Thoracic aorta (tissue), 2 donors: Measurements from ENCODE around the gene SHISA4. TPM values are rescaled to one million over a fixed set of nuclear protein-coding genes. Genes with fewer than 3 reads are reported as not detected.
"Not testable (repeated sequence)": the region's sequence is repeated elsewhere in the genome, so short reads cannot be mapped to it uniquely, and the experiment has no call there.

ENCODE experiments used
- ATAC-seq: fragments of 150-250 bp; one replicate; pipeline ENCODE4 v1.8.0; 2017; ENCODE audit warnings: low read depth; ENCODE audit not compliant: insufficient number of reproducible peaks, low FRiP score
- DNase-seq: peaks from one replicate; pipeline ENCODE4 v3.0.0-alpha.2; 2020; ENCODE audit warnings: low spot score
- H3K27ac ChIP-seq, 2 donors: fragments of 200-600 bp; sonication (generic); 1 replicate in 1 of 2; 2 replicates in 1 of 2; pipeline ENCODE4 v1.5.1; 2016; ENCODE audit warnings: mild to moderate bottlenecking in 2 of 2, moderate library complexity in 2 of 2
- H3K27me3 ChIP-seq: fragments of 200-600 bp; sonication (generic); replicated peaks from 2 replicates; pipeline ENCODE4 v1.6.0; 2016; ENCODE audit warnings: mild to moderate bottlenecking; ENCODE audit not compliant: insufficient read depth
- H3K36me3 ChIP-seq: fragments of 200-600 bp; sonication (generic); one replicate; pipeline ENCODE4 v1.5.1; 2016
- H3K4me1 ChIP-seq, 2 donors: fragments of 200-600 bp; sonication (generic); 1 replicate in 1 of 2; 2 replicates in 1 of 2; pipeline versions ENCODE4 v1.5.1 to v1.6.0; 2016; ENCODE audit warnings: low read depth in 2 of 2, mild to moderate bottlenecking in 1 of 2; ENCODE audit not compliant: control insufficient read depth in 1 of 2
- H3K4me3 ChIP-seq: fragments of 200-600 bp; sonication (generic); 2 replicates; pipeline ENCODE4 v1.5.1; 2016; ENCODE audit warnings: mild to moderate bottlenecking
- H3K9me3 ChIP-seq: fragments of 200-600 bp; sonication (generic); 2 replicates; pipeline ENCODE4 v1.5.1; 2016
- total RNA-seq, 2 donors: library from RNA; depleted of rRNA; stranded (reverse); fragments of >200 nt; gene quantifications; one replicate each; pipeline versions ENCODE4 v1.1.0 to v1.2.3, GENCODE V29; 2016
- TF ChIP-seq, protein P1 (sequence below): fragments of 200-600 bp; sonication (generic); IDR thresholded peaks from one replicate; pipeline ENCODE4 v1.5.1; 2019; ENCODE audit warnings: antibody characterized with exemption

SHISA4 gene, protein sequence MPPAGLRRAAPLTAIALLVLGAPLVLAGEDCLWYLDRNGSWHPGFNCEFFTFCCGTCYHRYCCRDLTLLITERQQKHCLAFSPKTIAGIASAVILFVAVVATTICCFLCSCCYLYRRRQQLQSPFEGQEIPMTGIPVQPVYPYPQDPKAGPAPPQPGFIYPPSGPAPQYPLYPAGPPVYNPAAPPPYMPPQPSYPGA
- total RNA-seq: 100 to 1,000 TPM in 1 of 2 donors, 10 to 100 TPM in 1; 38.9 to 115 TPM

DNA sequence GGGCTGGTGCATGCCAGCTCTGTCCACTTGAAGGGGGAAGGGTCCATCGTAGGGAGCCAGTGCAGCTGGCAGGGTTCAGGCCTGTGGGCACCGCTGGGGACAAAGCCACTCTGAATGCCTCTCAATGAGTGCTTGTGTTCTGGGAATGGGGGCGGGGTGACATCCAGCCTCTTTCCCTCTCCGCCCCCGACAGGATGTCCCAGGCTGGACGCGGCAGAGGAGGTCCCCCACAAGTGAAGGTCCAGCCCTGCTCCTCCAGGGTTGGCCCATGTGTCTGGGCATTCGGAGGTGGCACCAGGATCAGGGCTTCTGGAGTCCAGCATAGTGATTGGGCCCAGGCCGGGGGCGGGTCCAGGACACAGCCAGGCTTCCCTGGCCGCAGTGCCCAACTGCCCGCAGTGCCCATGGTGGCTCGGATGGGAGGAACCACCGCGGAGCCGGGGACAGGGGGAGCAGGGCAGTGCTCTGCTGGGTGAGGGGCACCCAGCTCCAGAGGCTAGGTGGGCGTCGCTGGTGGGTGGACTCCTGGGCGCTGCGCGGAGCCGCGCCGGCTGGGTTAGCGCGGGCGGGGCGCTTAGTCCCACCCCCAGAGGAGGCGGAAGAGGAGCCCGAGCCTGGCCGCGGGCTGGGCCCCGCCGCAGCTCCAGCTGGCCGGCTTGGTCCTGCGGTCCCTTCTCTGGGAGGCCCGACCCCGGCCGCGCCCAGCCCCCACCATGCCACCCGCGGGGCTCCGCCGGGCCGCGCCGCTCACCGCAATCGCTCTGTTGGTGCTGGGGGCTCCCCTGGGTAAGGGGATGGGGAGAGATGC is at the start of gene SHISA4:
Gene SHISA4, plus strand, starts transcription at position 617 of the 808 bp plus-strand sequence. Its CDS starts 97 bp downstream, at position 714.
- DNase-seq: peak; percentile 76
- H3K27ac ChIP-seq: peak within 1 kb of the TSS; percentile 85 to 87

DNA sequence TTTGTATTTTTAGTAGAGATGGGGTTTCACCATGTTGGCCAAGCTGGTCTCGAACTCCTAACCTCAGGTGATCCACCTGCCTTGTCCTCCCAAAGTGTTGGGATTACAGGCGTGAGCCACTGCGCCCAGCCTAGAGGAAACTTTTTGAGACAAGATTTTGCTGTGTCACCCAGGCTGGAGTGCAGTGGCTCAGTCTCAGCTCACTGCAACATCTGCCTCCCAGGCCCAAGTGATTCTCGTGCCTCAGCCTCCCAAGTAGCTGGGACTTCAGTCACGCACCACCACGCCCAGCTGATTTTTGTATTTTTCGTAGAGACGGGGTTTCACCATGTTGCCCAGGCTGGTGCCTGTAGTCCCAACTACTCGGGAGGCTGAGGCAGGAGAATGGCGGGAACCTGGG is 49.6 kb upstream of the SHISA4 start:
- not testable (repeated sequence) for H3K27ac ChIP-seq, ATAC-seq, DNase-seq, H3K9me3 ChIP-seq, H3K4me3 ChIP-seq, H3K36me3 ChIP-seq, H3K27me3 ChIP-seq
- peaks cover 0 to 32% of the 10 kb centered on the region in 2 donors for H3K4me1 ChIP-seq

More for the DNA sequence above, at the start of gene SHISA4:
- ATAC-seq: peak; percentile 52
- TF ChIP-seq, protein P1, sequence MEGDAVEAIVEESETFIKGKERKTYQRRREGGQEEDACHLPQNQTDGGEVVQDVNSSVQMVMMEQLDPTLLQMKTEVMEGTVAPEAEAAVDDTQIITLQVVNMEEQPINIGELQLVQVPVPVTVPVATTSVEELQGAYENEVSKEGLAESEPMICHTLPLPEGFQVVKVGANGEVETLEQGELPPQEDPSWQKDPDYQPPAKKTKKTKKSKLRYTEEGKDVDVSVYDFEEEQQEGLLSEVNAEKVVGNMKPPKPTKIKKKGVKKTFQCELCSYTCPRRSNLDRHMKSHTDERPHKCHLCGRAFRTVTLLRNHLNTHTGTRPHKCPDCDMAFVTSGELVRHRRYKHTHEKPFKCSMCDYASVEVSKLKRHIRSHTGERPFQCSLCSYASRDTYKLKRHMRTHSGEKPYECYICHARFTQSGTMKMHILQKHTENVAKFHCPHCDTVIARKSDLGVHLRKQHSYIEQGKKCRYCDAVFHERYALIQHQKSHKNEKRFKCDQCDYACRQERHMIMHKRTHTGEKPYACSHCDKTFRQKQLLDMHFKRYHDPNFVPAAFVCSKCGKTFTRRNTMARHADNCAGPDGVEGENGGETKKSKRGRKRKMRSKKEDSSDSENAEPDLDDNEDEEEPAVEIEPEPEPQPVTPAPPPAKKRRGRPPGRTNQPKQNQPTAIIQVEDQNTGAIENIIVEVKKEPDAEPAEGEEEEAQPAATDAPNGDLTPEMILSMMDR: no peak
- H3K4me1 ChIP-seq: peaks cover 34 to 75% of the 10 kb centered on the region in 2 donors
- no peaks in the 10 kb centered on the region for H3K36me3 ChIP-seq
- H3K4me3 ChIP-seq: peak within 1 kb of the TSS; percentile 87
- H3K9me3 ChIP-seq: no peaks in the 10 kb centered on the region
- H3K27me3 ChIP-seq: no peaks in the 10 kb centered on the region

DNA sequence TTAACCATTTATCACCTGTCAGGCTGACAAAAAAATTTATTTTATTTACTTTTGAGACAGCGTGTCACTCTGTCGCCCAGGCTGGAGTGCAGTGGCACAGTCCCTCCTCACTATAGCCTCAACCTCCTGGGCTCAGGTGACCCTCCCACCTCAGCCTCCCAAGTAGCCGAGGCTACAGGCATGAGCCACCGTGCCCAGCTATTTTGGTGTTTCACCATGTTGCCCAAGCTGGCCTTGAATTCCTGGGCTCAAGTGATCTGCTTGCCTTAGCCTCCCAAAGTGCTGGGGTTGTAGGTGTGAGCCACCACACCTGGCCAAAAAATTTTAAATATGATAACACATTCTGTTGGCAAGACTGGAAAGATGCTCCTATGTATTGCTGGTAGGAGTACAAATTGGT is 48.6 kb upstream of the SHISA4 start:
- DNase-seq: no peak
- TF ChIP-seq, protein P1: no peak
- no peak overlapping the region for H3K4me3 ChIP-seq
- H3K27me3 ChIP-seq: no peaks in the 10 kb centered on the region
- peaks cover 0 to 23% of the 10 kb centered on the region in 2 donors for H3K4me1 ChIP-seq
- no peak for ATAC-seq
- no peak overlapping the region for H3K27ac ChIP-seq
- H3K9me3 ChIP-seq: no peaks in the 10 kb centered on the region
- no peaks in the 10 kb centered on the region for H3K36me3 ChIP-seq

DNA sequence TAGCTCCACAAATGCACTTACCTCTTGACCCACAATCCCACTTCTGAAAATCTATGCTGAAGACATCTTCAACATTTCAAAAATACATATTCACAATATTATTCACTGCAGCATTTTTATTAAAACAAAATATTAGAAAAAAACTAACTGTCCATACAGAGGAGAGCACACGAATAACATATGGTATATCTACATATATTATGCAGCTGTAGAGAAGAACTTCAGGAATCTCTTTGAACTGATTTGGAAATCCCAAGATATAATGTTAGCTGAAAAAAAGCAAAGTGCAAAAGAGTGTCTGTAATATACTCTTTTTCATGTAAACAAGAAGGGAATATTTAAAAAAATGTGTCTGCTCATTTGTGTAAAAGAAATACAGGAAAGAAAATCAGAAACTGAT is 48.2 kb upstream of the SHISA4 start:
- DNase-seq (no peak), ATAC-seq (no peak)
- Histone ChIP-seq H3K36me3 (no peaks in the 10 kb centered on the region), H3K4me3 (no peak overlapping the region), H3K9me3 (no peaks in the 10 kb centered on the region), H3K27ac (no peak overlapping the region), H3K4me1 (peaks cover 0 to 23% of the 10 kb centered on the region in 2 donors), H3K27me3 (no peaks in the 10 kb centered on the region)
- TF ChIP-seq, protein P1: no peak

DNA sequence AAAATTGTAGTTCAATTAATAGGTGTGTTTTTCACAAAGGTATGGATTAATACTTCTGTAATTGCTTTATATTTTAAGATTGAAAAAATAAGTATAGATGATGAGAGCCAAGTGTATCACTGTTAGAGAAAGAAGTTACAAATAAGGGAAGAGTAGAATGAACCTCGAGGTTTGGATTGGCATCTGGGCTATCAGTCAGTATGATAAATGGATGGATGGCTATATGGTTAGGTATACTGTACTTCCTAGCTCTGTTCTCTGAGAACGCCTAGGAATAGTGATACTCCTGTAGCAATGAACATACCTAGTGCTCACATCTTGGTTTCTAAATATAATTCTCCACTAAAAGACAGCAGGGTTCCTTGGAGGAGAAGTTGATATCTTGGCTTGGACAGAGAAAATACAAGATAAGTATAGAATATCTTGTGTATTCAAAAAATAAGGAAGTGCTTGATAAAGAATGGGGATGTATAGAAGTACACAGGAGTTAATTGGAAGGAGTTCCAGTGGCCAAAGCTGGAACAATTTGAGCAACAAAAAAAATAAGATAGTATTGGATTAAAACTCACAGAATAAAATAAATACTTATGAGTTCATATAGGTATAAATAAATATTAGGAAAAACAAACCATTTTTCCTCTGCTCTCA is 47.3 kb upstream of the SHISA4 start:
- Histone ChIP-seq H3K4me1 (peaks cover 4 to 24% of the 10 kb centered on the region in 2 donors), H3K36me3 (no peaks in the 10 kb centered on the region), H3K4me3 (no peak overlapping the region), H3K9me3 (no peaks in the 10 kb centered on the region), H3K27ac (no peak overlapping the region), H3K27me3 (no peaks in the 10 kb centered on the region)
- DNase-seq (no peak), ATAC-seq (no peak)
- TF ChIP-seq, protein P1: no peak
